DMS 273 treated with DMSO at 0.1 percent for 48 hours (cell line): Measurements from ENCODE around the gene TMCC3.
"Not testable (repeated sequence)": the region's sequence is repeated elsewhere in the genome, so short reads cannot be mapped to it uniquely, and the experiment has no call there.

ENCODE experiments used
- DNase-seq: peaks from one replicate; lab custom pipeline; 2025; lab: John Stamatoyannopoulos, UW

TMCC3 gene

GRCh38 chr12:94565683-94566082 is 84.7 kb downstream of the TMCC3 start:
- DNase-seq: no peak

- no peak for DNase-seq
Measured at GRCh38 chr12:94563286-94563685, 87.1 kb downstream of the TMCC3 start.

GRCh38 chr12:94561943-94562411 is 88.4 kb downstream of the TMCC3 start:
- DNase-seq: no peak

- no peak for DNase-seq
Measured at GRCh38 chr12:94560431-94561221, 89.7 kb downstream of the TMCC3 start.

- no peak for DNase-seq
Measured at GRCh38 chr12:94558612-94559011, 91.7 kb downstream of the TMCC3 start.

- no peak for DNase-seq
Measured at GRCh38 chr12:94557746-94558295, 92.5 kb downstream of the TMCC3 start.

GRCh38 chr12:94555687-94556086 is 94.7 kb downstream of the TMCC3 start:
- no peak for DNase-seq

GRCh38 chr12:94553875-94554274 is 96.5 kb downstream of the TMCC3 start:
- no peak for DNase-seq

- DNase-seq: no peak
Measured at GRCh38 chr12:94553130-94553519, 97.2 kb downstream of the TMCC3 start.

- DNase-seq: no peak
Measured at GRCh38 chr12:94551810-94552209, 98.5 kb downstream of the TMCC3 start.

GRCh38 chr12:94550964-94551363 is 99.4 kb downstream of the TMCC3 start:
- no peak for DNase-seq

- DNase-seq: not testable (repeated sequence)
Measured at GRCh38 chr12:94548833-94549232, 101.5 kb downstream of the TMCC3 start.

- DNase-seq: no peak
Measured at GRCh38 chr12:94545935-94546771, 104.2 kb downstream of the TMCC3 start.

GRCh38 chr12:94544355-94544754 is 106.0 kb downstream of the TMCC3 start:
- no peak for DNase-seq

- DNase-seq: no peak
Measured at GRCh38 chr12:94538318-94538717, 112.0 kb downstream of the TMCC3 start.

- no peak for DNase-seq
Measured at GRCh38 chr12:94536040-94536965, 114.1 kb downstream of the TMCC3 start.

- no peak for DNase-seq
Measured at GRCh38 chr12:94535510-94535921, 114.8 kb downstream of the TMCC3 start.

- DNase-seq: no peak
Measured at GRCh38 chr12:94534774-94535509, 115.4 kb downstream of the TMCC3 start.

- DNase-seq: no peak
Measured at GRCh38 chr12:94534278-94534677, 116.1 kb downstream of the TMCC3 start.

- no peak for DNase-seq
Measured at GRCh38 chr12:94532490-94533422, 117.6 kb downstream of the TMCC3 start.
